Measurements from ENCODE around the gene SLC38A8. TPM values are rescaled to one million over a fixed set of nuclear protein-coding genes. Genes with fewer than 3 reads are reported as not detected.
A peak's percentile ranks its signal among the peaks of the same experiment; 100 is the strongest.

Gene SLC38A8
- total RNA-seq, 1 experiment from 2014 or later: not detected

DNA sequence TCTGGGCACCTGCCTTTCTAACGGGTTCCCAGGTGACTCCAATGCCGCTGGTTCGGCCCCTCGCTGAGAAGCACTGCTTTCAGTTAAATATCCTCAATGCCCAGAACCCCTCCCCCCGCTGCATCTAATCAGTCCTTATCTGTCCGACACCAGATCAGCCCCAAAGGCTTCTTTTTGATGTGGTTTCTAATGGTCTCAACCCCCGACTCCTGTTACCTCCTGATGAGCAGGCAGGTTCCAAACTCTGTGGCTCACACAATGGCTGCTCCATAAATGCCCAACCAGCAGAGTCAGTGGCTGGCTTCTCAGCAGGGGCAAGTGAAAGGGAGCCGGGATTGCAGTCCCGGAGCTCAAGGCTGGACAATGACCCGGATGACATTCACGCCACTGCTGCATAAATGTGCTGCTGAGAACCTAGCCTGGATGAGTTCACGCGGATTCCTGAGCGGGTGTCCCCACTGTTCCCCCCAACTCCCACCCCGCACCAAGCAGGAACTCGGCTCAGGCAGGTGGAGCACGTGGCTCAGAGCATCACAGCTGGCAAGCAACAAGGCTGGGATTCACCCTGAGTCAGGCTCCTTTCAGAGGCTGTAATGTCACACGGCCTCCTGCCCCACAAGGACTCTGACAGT lies 1.0 kb upstream of the SLC38A8 start:
- no peak for DNase-seq
- H3K27me3 ChIP-seq: no peaks in the 10 kb centered on the region; the same call in 1 of the 2 replicates
- no peaks in the 10 kb centered on the region for H3K9me3 ChIP-seq
- no peaks in the 10 kb centered on the region for H3K36me3 ChIP-seq
- H3K4me3 ChIP-seq: no peak overlapping the region

DNA sequence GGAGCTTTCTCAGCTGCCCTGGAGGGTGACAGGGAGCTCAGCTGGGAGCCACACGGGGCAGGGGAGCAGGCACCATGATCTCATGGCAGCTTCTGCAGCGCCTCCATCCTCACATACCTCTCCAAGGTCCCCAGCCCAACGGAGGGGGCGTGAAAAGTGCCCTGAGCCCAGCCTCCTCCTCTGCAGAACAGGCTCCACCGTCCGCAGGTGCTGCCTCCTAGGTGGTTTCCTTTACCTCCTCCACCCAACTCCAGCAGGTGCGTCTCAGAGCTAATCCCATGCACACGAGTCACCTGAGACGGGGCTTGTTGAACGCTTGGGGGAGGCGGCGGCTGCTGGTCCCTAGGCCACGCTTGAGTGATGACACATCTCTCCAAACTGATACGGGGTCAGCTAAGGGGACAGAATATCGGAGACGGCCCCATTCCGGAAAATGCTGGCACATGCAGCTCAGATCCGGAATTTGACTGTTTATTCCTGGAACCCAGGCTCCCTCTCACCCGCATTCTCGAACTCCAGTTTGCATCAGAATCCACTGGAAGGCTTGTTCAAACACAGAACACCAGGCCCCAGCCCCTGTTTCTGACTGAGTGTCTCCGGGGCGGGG lies 387 bp upstream of the SLC38A8 start:
- H3K36me3 ChIP-seq: no peaks in the 10 kb centered on the region
- no peak for DNase-seq
- H3K4me3 ChIP-seq: no peak overlapping the region
- no peaks in the 10 kb centered on the region; the same call in 1 of the 2 replicates for H3K27me3 ChIP-seq
- no peaks in the 10 kb centered on the region for H3K9me3 ChIP-seq

DNA sequence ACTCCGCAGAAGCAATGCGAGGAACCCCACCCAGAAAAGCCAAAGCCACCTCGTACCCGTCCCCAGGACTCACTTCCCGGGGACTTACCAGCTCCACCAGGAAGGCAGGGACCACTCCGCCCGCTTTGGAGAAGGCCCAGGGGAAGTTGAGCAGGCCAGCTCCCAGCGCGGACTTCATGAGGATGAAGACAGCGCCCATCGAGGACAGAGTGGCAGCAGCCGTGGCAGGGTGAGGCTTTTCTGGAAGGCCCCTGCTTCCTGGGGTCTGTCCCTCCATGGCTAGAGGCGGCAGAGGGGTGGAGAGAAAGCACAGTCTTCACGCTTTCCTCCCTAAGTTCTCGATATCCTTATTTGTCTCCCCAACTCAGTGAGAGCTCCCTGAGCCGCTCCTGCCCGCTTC lies 714 bp downstream of the SLC38A8 start:
- no peaks in the 10 kb centered on the region; the same call in 1 of the 2 replicates for H3K27me3 ChIP-seq

DNA sequence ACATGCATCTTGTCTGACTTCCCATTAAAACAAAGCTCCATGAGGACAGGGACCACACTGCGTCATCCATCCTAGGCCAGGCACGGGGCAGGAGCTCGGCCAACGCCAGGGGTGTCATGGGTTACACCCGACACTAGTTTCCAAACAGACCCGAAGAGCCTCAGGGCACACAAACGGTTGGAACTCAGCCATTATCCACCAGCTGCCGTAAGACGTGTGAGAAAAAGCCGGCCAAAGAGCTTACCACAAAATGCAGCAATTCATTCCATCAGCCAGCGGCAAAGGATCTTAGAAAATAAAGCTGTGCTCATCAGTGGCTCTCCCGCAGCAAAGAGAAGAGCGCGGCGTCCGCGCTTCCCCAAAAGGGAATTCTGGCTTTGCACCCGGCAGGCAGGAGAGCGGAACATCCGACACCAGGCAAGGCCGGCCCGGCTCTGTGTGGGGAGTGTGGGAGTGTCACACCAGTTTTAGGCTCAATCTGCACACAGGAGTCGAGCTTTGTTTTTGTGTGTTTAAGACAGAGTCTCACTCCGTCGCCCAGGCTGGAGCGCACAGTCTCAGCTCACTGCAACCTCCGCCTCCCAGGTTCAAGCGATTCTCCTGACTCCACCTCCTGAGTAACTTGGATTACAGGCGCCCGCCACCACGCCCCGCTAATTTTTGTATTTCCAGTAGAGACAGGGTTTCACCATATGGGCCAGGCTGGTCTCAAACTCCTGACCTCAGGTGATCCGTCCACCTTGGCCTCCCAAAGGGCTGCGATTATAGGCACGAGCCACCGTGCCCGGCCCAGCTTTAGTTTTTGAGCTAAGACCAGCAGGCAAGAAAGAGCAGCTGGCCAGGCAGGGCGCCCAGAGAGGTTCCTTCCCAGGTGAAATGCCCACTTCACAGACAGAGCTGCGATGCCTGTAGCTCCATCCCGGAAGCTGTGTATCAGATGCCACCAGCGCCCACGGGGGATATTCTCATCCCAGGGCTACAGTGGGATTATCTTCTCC lies 1.5 kb downstream of the SLC38A8 start:
- no peaks in the 10 kb centered on the region for H3K36me3 ChIP-seq
- H3K27me3 ChIP-seq: no peaks in the 10 kb centered on the region; the same call in 1 of the 2 replicates
- no peaks in the 10 kb centered on the region for H3K9me3 ChIP-seq
- peak; percentile 42 for DNase-seq
- H3K4me3 ChIP-seq: no peak overlapping the region

More for the DNA sequence above, 714 bp downstream of the SLC38A8 start:
- H3K36me3 ChIP-seq: no peaks in the 10 kb centered on the region
- DNase-seq: no peak
- no peaks in the 10 kb centered on the region for H3K9me3 ChIP-seq
- no peak overlapping the region for H3K4me3 ChIP-seq

DNA sequence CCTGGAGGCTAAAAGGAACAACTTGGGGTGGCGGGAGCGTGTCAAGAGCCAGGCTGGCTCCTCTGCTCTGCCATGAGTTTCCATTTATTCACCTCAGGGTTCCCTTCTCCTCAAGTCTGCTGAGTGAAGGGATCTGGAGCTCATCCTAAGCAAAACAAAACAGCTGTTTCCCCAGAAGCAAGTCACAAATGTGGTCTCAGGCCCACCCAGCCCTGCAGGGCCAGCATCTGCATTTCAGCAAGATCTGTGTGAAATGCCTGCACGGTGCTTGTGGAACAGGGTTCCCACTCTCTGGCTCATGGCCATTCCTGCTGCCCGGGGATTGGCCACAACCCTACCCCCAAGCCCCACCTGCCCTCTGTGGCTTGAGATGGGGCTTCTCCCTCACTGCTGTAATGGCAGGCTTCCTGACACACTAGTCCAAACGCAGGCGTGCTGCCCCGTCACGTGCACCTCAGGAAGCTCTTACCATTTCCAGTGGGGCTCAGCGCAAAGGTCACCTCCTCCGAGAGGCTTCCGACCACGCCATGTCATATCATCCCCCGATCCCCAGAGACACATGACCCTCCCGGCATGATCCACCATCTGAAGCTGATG lies 2.3 kb downstream of the SLC38A8 start:
- H3K27me3 ChIP-seq: no peaks in the 10 kb centered on the region; the same call in 1 of the 2 replicates
- H3K9me3 ChIP-seq: no peaks in the 10 kb centered on the region
- DNase-seq: no peak
- no peak overlapping the region for H3K4me3 ChIP-seq
- H3K36me3 ChIP-seq: no peaks in the 10 kb centered on the region

DNA sequence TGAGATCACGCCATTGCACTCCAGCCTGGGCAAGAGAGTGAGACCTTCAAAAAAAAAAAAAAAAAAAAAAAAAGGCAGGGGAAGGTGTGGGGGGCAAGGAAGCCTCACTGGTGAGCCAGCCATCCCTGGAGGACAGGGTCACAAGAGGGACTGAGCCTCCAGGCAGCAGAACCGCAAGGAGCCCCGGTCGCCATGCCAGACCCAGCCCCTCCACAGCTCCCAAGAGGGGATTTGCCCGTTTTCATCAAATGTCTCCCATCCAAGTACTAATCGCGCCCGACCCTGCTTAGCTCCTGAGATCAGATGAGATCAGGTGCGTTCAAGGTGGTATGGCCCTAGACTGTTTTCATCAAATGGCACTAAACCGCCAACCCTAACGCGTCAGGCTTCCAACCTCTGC lies 2.9 kb downstream of the SLC38A8 start:
- Histone ChIP-seq H3K9me3 (no peaks in the 10 kb centered on the region), H3K36me3 (no peaks in the 10 kb centered on the region), H3K27me3 (no peaks in the 10 kb centered on the region; the same call in 1 of the 2 replicates), H3K4me3 (no peak overlapping the region)
- no peak for DNase-seq

DNA sequence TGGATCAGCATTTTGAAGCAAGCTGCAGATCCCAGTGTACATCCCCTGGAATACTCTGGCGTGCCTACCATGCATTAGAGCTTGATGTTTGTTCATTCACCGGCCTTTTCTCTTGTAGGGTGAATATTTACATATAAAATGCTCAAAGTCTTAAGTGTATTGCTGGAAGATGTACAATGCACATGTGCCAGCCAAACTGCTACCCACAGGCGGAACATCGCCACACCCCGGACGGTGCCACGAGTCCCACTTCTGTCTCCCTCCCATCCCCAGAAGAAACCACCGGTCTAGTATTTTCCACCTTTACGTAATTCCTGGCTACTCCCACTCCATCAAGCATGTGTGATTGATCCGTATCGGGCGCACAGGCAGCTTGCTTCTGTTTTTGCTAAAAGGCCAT lies 4.1 kb downstream of the SLC38A8 start:
- H3K27me3 ChIP-seq: no peaks in the 10 kb centered on the region; the same call in 1 of the 2 replicates
- DNase-seq: no peak
- no peak overlapping the region for H3K4me3 ChIP-seq
- H3K36me3 ChIP-seq: no peaks in the 10 kb centered on the region
- no peaks in the 10 kb centered on the region for H3K9me3 ChIP-seq

DNA sequence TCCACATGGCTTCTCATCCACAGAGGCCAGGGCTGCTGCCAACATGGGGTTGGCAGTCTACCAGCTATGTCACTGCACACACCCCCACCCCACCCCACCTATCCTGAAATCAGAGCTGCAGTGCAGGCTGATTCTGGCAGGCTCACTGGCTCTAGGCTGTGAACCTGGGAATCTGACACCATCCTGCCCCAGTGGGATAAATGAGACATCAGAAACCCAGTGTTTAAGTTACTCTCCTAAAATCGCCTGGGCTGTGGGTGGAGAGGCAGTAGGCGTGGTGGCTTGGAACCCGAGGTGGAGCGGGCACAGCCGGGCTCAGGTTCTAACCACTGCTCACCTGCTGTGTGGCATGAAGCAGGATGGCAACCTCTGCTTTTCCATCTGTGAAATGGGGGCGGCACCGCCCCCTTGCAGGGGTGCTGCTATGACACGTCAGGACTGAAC lies 5.6 kb downstream of the SLC38A8 start:
- DNase-seq: no peak
- H3K4me3 ChIP-seq: no peak overlapping the region
- H3K27me3 ChIP-seq: no peaks in the 10 kb centered on the region; the same call in 1 of the 2 replicates
- H3K36me3 ChIP-seq: no peaks in the 10 kb centered on the region
- H3K9me3 ChIP-seq: no peaks in the 10 kb centered on the region

GRCh38 chr16:84036131-84036530 lies 6.5 kb downstream of the SLC38A8 start:
- Histone ChIP-seq H3K9me3 (no peaks in the 10 kb centered on the region), H3K36me3 (no peaks in the 10 kb centered on the region), H3K4me3 (no peak overlapping the region), H3K27me3 (no peaks in the 10 kb centered on the region; the same call in 1 of the 2 replicates)
- no peak for DNase-seq

GRCh38 chr16:84034516-84034915 lies 8.1 kb downstream of the SLC38A8 start:
- Histone ChIP-seq H3K4me3 (no peak overlapping the region), H3K9me3 (no peaks in the 10 kb centered on the region), H3K36me3 (no peaks in the 10 kb centered on the region), H3K27me3 (no peaks in the 10 kb centered on the region)
- DNase-seq: no peak

DNA sequence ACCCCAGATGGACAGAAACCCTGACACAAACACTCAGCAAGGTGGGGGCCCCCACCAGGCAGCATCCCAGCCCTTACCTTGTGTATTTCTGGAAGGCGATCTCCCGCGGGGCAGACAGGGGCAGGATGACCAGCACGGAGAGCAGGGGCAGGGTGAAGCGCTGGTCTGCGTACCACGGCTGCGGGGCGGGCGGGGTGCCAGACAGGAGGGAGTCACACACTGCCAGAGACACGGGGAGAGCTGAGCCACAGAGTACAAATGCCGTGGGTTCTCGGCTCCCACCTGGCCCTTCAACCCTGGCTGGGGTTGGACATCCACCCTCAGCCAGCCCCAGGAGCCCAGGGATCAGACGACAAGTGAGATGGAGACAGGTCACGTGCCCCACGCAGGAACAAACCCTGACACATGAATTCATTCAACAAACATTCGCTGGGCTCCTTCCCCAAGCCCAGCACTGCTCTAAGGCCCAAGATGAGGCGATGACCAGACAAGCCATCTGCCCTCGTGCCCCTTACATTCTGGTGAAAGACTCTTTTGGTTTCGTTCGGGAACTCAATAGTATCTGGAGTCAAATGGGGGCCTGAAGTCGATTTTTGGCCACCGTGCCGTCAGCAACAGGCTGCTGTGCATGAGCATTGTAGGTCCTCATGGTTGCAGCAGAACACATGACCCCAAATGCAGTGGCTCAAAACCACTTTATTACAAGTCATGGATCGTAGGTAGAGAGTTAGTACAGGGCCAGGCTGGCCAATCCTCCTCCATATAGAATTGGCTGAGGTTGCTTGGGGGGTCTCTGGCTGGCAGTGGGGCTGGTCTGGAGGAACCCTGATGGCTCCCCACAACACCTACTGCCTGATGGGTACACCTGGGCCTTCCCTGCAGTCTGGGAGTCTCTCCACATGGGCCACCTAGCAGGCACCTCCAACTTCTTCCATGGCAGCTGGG lies 9.1 kb downstream of the SLC38A8 start:
- H3K36me3 ChIP-seq: no peaks in the 10 kb centered on the region
- no peaks in the 10 kb centered on the region for H3K27me3 ChIP-seq
- no peak overlapping the region for H3K4me3 ChIP-seq
- H3K9me3 ChIP-seq: no peaks in the 10 kb centered on the region
- DNase-seq: no peak

GRCh38 chr16:84032458-84033178 lies 10.0 kb downstream of the SLC38A8 start:
- DNase-seq: no peak
- no peaks in the 10 kb centered on the region for H3K9me3 ChIP-seq
- no peaks in the 10 kb centered on the region for H3K27me3 ChIP-seq
- no peak overlapping the region for H3K4me3 ChIP-seq
- no peaks in the 10 kb centered on the region for H3K36me3 ChIP-seq

DNA sequence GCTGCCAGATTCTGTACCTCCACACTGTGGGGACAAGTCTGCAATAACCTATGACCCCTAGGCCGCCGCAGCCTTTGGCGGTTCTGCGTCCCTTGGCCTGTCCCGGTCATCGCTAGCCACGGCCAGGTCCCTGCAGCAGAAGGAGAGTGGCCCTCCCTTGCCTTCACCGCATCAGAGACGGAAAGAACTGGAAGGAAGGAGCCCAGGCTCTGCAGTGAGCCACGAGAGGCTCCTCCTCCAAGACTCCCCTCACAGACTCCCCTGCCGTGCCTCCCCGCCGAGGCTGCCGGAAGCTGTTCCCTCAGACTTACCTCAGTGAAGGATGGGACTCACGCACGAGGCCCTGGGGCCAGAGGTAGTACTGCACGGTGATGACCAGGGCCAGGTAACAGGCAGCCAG lies 11.0 kb downstream of the SLC38A8 start:
- Histone ChIP-seq H3K36me3 (no peaks in the 10 kb centered on the region), H3K27me3 (no peaks in the 10 kb centered on the region), H3K4me3 (no peak overlapping the region), H3K9me3 (no peaks in the 10 kb centered on the region)
- DNase-seq: no peak

DNA sequence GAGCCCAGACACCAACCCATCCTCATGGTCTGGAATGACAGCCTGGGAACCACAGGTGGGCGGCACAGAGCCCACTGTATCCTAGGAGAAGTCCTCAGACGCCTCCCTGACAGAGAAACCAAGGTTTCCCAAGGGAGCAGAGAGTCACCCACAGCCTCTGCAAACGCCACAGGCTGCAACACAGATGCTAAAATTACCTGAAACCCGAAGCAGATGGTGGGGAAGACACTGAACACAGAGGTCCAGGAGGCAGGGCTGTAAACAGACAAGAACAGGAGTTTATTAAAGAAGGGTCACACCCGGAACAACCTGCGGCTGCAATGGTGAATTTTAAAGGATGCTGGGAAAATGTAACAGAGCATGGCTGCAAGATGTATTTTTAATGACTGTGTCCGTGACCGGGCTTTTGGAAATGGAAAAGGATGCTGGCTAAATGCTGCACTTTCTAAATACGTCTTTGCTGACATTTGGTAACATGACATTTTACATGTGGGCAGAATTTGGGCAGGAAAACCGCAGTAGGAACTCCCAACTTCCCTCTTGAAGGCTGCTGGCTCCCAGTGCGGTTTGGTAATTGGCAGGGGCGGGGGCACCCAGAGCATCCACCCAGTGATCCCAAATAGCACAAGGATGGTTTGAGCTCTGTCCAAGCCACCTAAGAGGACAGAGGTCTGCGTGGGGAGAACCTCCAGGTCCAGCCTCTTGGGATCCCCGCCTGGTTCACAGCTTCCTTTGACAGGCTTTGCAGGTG lies 13.1 kb downstream of the SLC38A8 start:
- no peaks in the 10 kb centered on the region for H3K9me3 ChIP-seq
- H3K27me3 ChIP-seq: no peaks in the 10 kb centered on the region
- H3K4me3 ChIP-seq: no peak overlapping the region
- DNase-seq: no peak
- no peaks in the 10 kb centered on the region for H3K36me3 ChIP-seq

DNA sequence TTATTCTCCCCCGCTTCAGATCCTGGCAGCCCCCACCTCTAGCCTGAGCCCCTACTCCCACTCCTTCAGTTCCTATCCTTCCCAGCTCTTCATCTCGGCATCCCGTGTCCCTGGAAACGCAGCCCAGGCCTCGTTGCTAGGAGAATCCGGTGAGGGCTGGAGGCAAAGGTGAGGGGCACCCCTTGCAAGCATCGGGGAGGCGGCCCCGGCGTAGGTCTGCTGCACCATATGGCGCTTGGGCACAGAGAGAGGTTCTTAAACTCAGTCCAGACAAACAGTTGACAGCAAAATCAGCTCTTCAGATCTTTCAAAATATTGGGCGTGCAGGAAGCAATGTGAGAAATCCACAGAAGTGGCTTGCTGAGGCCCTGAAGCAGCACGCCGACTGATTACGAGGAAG lies 15.0 kb downstream of the SLC38A8 start:
- H3K9me3 ChIP-seq: no peaks in the 10 kb centered on the region
- no peaks in the 10 kb centered on the region for H3K27me3 ChIP-seq
- H3K4me3 ChIP-seq: no peak overlapping the region
- no peak for DNase-seq
- no peaks in the 10 kb centered on the region for H3K36me3 ChIP-seq
